MM.1S (cell line): ENCODE data around the gene GNG12.

ENCODE experiments used
- DNase-seq: peaks from one replicate; pipeline ENCODE4 v3.0.0-alpha.2; 2015
- H2AFZ ChIP-seq: fragments of 300-600 bp; sonication (generic); 2 replicates; pipeline ENCODE4 v1.6.0; 2016; ENCODE audit warnings: antibody characterized with exemption, low read length
- H3F3A ChIP-seq: fragments of 300-600 bp; sonication (generic); 2 replicates; pipeline ENCODE4 v1.6.1; 2016; ENCODE audit warnings: mild to moderate bottlenecking, antibody characterized with exemption, low read length, moderate library complexity, mixed read lengths; ENCODE audit not compliant: insufficient read depth
- H3K27ac ChIP-seq: fragments of 300-600 bp; sonication (generic); 2 replicates; pipeline ENCODE4 v1.5.1; 2016; ENCODE audit warnings: mild to moderate bottlenecking, low read length
- H3K27me3 ChIP-seq: fragments of 300-600 bp; sonication (generic); replicated peaks from 2 replicates; pipeline ENCODE4 v1.6.0; 2016; ENCODE audit warnings: low read length; ENCODE audit not compliant: insufficient read depth
- H3K36me3 ChIP-seq: fragments of 300-600 bp; sonication (generic); replicated peaks from 2 replicates; pipeline ENCODE4 v1.6.1; 2016; ENCODE audit warnings: mild to moderate bottlenecking, low read length, mixed read lengths; ENCODE audit not compliant: insufficient read depth
- H3K4me1 ChIP-seq: fragments of 300-600 bp; sonication (generic); 2 replicates; pipeline ENCODE4 v1.6.1; 2016; ENCODE audit warnings: low read length, mixed read lengths
- H3K4me2 ChIP-seq: fragments of 300-600 bp; sonication (generic); 2 replicates; pipeline ENCODE4 v1.6.0; 2016; ENCODE audit warnings: low read depth, low read length
- H3K4me3 ChIP-seq: fragments of 300-600 bp; sonication (generic); 2 replicates; pipeline ENCODE4 v1.5.1; 2016; ENCODE audit warnings: low read length, mixed read lengths
- H3K79me2 ChIP-seq: fragments of 300-600 bp; sonication (generic); 2 replicates; pipeline ENCODE4 v1.6.1; 2016; ENCODE audit warnings: mixed run types, low read length, mixed read lengths
- H3K9ac ChIP-seq: fragments of 300-600 bp; sonication (generic); 2 replicates; pipeline ENCODE4 v1.6.1; 2016; ENCODE audit warnings: low read length, mixed read lengths
- H3K9me2 ChIP-seq: fragments of 300-600 bp; sonication (generic); replicated peaks from 2 replicates; pipeline ENCODE4 v1.6.1; 2016; ENCODE audit warnings: mild to moderate bottlenecking, low read length, mixed read lengths; ENCODE audit not compliant: insufficient read depth
- H3K9me3 ChIP-seq: fragments of 300-600 bp; sonication (generic); replicated peaks from 2 replicates; pipeline ENCODE4 v1.6.1; 2016; ENCODE audit warnings: mild to moderate bottlenecking, low read length, mixed read lengths; ENCODE audit not compliant: insufficient read depth
- H4K20me1 ChIP-seq: fragments of 300-600 bp; sonication (generic); 2 replicates; pipeline ENCODE4 v1.6.1; 2016; ENCODE audit warnings: mild to moderate bottlenecking, low read length, moderate library complexity, mixed read lengths; ENCODE audit not compliant: insufficient read depth
- CTCF ChIP-seq: fragments of 300-600 bp; sonication (generic); IDR thresholded peaks from 2 replicates; pipeline ENCODE4 v1.5.1; 2016; ENCODE audit warnings: antibody characterized with exemption, low read length, mixed read lengths
- EZH2 ChIP-seq: fragments of 300-600 bp; sonication (generic); optimal IDR thresholded peaks from 2 replicates; pipeline ENCODE3; 2017; ENCODE audit warnings: low read depth, mild to moderate bottlenecking, antibody characterized with exemption, low read length, mixed read lengths
- EZH2phosphoT487 ChIP-seq: fragments of 300-600 bp; sonication (generic); IDR thresholded peaks from 2 replicates; pipeline ENCODE4 v1.6.1; 2018; ENCODE audit warnings: antibody characterized with exemption, low read length

Gene GNG12

GRCh38 chr1:67655581-67655980 lies 177.7 kb downstream of the GNG12 start:
- Histone ChIP-seq H3K27ac (no peak overlapping the region), H3K9me2 (no peaks in the 10 kb centered on the region), H3K27me3 (no peaks in the 10 kb centered on the region), H3F3A (peaks cover 19% of the 10 kb centered on the region), H3K4me2 (no peak overlapping the region), H3K4me1 (peaks cover 48% of the 10 kb centered on the region), H3K9ac (no peak overlapping the region), H3K36me3 (no peaks in the 10 kb centered on the region), H3K9me3 (no peaks in the 10 kb centered on the region), H2AFZ (no peak overlapping the region), H4K20me1 (no peaks in the 10 kb centered on the region), H3K4me3 (no peak overlapping the region), H3K79me2 (no peaks in the 10 kb centered on the region)
- TF ChIP-seq CTCF = no peak
- TF ChIP-seq EZH2phosphoT487 = no peak
- no peak for TF ChIP-seq EZH2
- DNase-seq = no peak

GRCh38 chr1:67653304-67653703 lies 180.0 kb downstream of the GNG12 start:
- Histone ChIP-seq H3K36me3 (no peaks in the 10 kb centered on the region), H2AFZ (peak overlapping the region; percentile 12), H3K4me1 (peaks cover 37% of the 10 kb centered on the region), H3K27ac (peak overlapping the region; percentile 82), H3F3A (peaks cover 19% of the 10 kb centered on the region), H3K4me2 (peak overlapping the region; percentile 19), H3K79me2 (no peaks in the 10 kb centered on the region), H3K9me2 (no peaks in the 10 kb centered on the region), H3K9me3 (no peaks in the 10 kb centered on the region), H3K27me3 (no peaks in the 10 kb centered on the region), H3K4me3 (peak overlapping the region; percentile 3; the same call in 1 of the 2 replicates), H4K20me1 (no peaks in the 10 kb centered on the region), H3K9ac (peak overlapping the region; percentile 30)
- DNase-seq = no peak
- TF ChIP-seq CTCF (no peak), EZH2 (no peak), EZH2phosphoT487 (no peak)

GRCh38 chr1:67652800-67653199 lies 180.5 kb downstream of the GNG12 start:
- Histone ChIP-seq H2AFZ (peak overlapping the region; percentile 12), H3K27ac (peak overlapping the region; percentile 82), H3K9me3 (no peaks in the 10 kb centered on the region), H3F3A (peaks cover 19% of the 10 kb centered on the region; the same call in 1 of the 2 replicates), H3K36me3 (no peaks in the 10 kb centered on the region), H3K9ac (peak overlapping the region; percentile 30), H3K79me2 (no peaks in the 10 kb centered on the region), H3K4me2 (peak overlapping the region; percentile 19), H3K27me3 (no peaks in the 10 kb centered on the region), H3K4me1 (peaks cover 32% of the 10 kb centered on the region), H4K20me1 (no peaks in the 10 kb centered on the region), H3K4me3 (peak overlapping the region; percentile 3; the same call in 1 of the 2 replicates), H3K9me2 (no peaks in the 10 kb centered on the region)
- TF ChIP-seq EZH2phosphoT487 (no peak), CTCF (no peak), EZH2 (no peak)
- peak; percentile 89 for DNase-seq
